ENCODE results near the gene TMEM169. TPM values are rescaled to one million over a fixed set of nuclear protein-coding genes. Genes with fewer than 3 reads are reported as not detected.
A peak's percentile ranks its signal among the peaks of the same experiment; 100 is the strongest.
"Not testable (repeated sequence)": the region's sequence is repeated elsewhere in the genome, so short reads cannot be mapped to it uniquely, and the experiment has no call there.

TMEM169 gene
- total and polyA plus RNA-seq, 2 of the 13 experiments (the other 11 are each of a cell fraction or from before 2014, with no cell fraction given): 1.5 to 4.5 TPM

- H3K4me1 ChIP-seq (ENCODE audit: insufficient read depth, low read length): no peaks in the 10 kb centered on the region
- peak; percentile 89 for ATAC-seq
- no peaks in the 10 kb centered on the region for H3K27me3 ChIP-seq (ENCODE audit: control insufficient read depth in 1 of 2, insufficient read depth in 2 of 2, low read length in 2 of 2)
- FAIRE-seq: peak; percentile 8
- peaks cover 45 to 91% of the 10 kb centered on the region in 2 experiments for H3K36me3 ChIP-seq (replicated peaks in 1 of 2; ENCODE audit: control insufficient read depth in 1 of 2, insufficient read depth in 2 of 2, low read length in 2 of 2)
- H2AFZ ChIP-seq (ENCODE audit: low read length): no peak overlapping the region
- ChIA-PET POLR2A (no interaction called here), CTCF (ENCODE audit: low intra/inter-chr PET ratio, low total read pairs) (interaction anchor here (1.3 to 1.7 kb wide), 2 partner anchors 76 to 106 kb away, joined by 7 to 8 read pairs; no protein-coding TSS in a partner anchor)
- TF ChIP-seq SRSF9 (IDR thresholded peaks at IDR 0.05; ENCODE audit: borderline replicate concordance, insufficient read depth, low read depth, low read length, poor library complexity, severe bottlenecking) (no peak), SMC3 (IDR thresholded peaks at IDR 0.05; ENCODE audit: low read length) (peak; percentile 36; the same call in 1 of the 2 replicates), SP140L (CRISPR knock-in tag; IDR thresholded peaks at IDR 0.05; ENCODE audit: borderline replicate concordance) (0 out of 2 replicates have a peak, but pooled peaks have one; percentile 76), ZNF44 (CRISPR knock-in tag; IDR thresholded peaks at IDR 0.05) (no peak), ZNF644 (CRISPR knock-in tag; IDR thresholded peaks at IDR 0.05; ENCODE audit: low read depth) (0 out of 2 replicates have a peak, but pooled peaks have one; percentile 54), PHF21A (CRISPR knock-in tag; IDR thresholded peaks at IDR 0.05) (no peak), RAD21 (CRISPR knock-in tag; IDR thresholded peaks at IDR 0.05) (peak; percentile 54; the same call in 1 of the 2 replicates), STAG1 (CRISPR knock-in tag; IDR thresholded peaks at IDR 0.05) (peak; percentile 74)
- TF ChIP-seq, protein P1, sequence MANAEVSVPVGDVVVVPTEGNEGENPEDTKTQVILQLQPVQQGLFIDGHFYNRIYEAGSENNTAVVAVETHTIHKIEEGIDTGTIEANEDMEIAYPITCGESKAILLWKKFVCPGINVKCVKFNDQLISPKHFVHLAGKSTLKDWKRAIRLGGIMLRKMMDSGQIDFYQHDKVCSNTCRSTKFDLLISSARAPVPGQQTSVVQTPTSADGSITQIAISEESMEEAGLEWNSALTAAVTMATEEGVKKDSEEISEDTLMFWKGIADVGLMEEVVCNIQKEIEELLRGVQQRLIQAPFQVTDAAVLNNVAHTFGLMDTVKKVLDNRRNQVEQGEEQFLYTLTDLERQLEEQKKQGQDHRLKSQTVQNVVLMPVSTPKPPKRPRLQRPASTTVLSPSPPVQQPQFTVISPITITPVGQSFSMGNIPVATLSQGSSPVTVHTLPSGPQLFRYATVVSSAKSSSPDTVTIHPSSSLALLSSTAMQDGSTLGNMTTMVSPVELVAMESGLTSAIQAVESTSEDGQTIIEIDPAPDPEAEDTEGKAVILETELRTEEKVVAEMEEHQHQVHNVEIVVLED (CRISPR knock-in tag; IDR thresholded peaks at IDR 0.05; ENCODE audit: borderline replicate concordance): 0 out of 2 replicates have a peak, but pooled peaks have one; percentile 27
- TF ChIP-seq, protein P2, sequence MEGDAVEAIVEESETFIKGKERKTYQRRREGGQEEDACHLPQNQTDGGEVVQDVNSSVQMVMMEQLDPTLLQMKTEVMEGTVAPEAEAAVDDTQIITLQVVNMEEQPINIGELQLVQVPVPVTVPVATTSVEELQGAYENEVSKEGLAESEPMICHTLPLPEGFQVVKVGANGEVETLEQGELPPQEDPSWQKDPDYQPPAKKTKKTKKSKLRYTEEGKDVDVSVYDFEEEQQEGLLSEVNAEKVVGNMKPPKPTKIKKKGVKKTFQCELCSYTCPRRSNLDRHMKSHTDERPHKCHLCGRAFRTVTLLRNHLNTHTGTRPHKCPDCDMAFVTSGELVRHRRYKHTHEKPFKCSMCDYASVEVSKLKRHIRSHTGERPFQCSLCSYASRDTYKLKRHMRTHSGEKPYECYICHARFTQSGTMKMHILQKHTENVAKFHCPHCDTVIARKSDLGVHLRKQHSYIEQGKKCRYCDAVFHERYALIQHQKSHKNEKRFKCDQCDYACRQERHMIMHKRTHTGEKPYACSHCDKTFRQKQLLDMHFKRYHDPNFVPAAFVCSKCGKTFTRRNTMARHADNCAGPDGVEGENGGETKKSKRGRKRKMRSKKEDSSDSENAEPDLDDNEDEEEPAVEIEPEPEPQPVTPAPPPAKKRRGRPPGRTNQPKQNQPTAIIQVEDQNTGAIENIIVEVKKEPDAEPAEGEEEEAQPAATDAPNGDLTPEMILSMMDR (CRISPR knock-in tag; IDR thresholded peaks at IDR 0.05): peak; percentile 70
- H3K9ac ChIP-seq (ENCODE audit: insufficient read depth, low read depth, low read length): no peak overlapping the region
- in situ Hi-C loops (cut with HindIII; ENCODE audit: extremely low pct_ligation_motif_present, low pct_unique_long_range_greater_than_20kb): no loop called here
- H3K4me2 ChIP-seq (ENCODE audit: low read depth, low read length): no peak overlapping the region
- intact Hi-C loops (cut with micrococcal nuclease; ENCODE audit: unreplicated experiment): loop anchor here (1.0 to 2.0 kb wide), 2 partner anchors 29 to 106 kb away; no protein-coding TSS in a partner anchor
- BruUV-seq (replicated peaks): no TSS peak
- no peak overlapping the region for H3K27ac ChIP-seq (ENCODE audit: extremely low read length, insufficient read depth, low read length)
- peak; percentile 61 for DNase-seq (ENCODE audit: low spot score)
- no peaks in the 10 kb centered on the region for H3K9me3 ChIP-seq (ENCODE audit: low read length)
- H3K79me2 ChIP-seq (ENCODE audit: insufficient read depth, low read length): no peaks in the 10 kb centered on the region
- no peaks in the 10 kb centered on the region for H4K20me1 ChIP-seq (ENCODE audit: insufficient read depth, low read length)
- H3K4me3 ChIP-seq (replicated peaks in 1 of 3; ENCODE audit: insufficient read depth in 1 of 3, low read depth in 2 of 3, low read length in 3 of 3): no peak overlapping the region
These were observed 58.2 kb downstream of the TMEM169 start for GRCh38 chr2:216139884-216140283.

- DNase-seq (ENCODE audit: low spot score); H4K20me1 ChIP-seq (ENCODE audit: insufficient read depth, low read length); H3K9ac ChIP-seq (ENCODE audit: insufficient read depth, low read depth, low read length); CTCF ChIA-PET (ENCODE audit: low intra/inter-chr PET ratio, low total read pairs); FAIRE-seq; H3K4me3 ChIP-seq (replicated peaks in 1 of 3; ENCODE audit: insufficient read depth in 1 of 3, low read depth in 2 of 3, low read length in 3 of 3); H3K9me3 ChIP-seq (ENCODE audit: low read length); H3K79me2 ChIP-seq (ENCODE audit: insufficient read depth, low read length); H3K27me3 ChIP-seq (ENCODE audit: control insufficient read depth in 1 of 2, insufficient read depth in 2 of 2, low read length in 2 of 2); in situ Hi-C loops (cut with HindIII; ENCODE audit: extremely low pct_ligation_motif_present, low pct_unique_long_range_greater_than_20kb); H3K4me1 ChIP-seq (ENCODE audit: insufficient read depth, low read length); H3K4me2 ChIP-seq (ENCODE audit: low read depth, low read length); ATAC-seq; H2AFZ ChIP-seq (ENCODE audit: low read length); H3K27ac ChIP-seq (ENCODE audit: extremely low read length, insufficient read depth, low read length); BruUV-seq (replicated peaks): not testable (repeated sequence)
- WGBS (ENCODE audit: low lambda C conversion rate): 95% methylated on average over 4 of the region's 4 CpGs
- POLR2A ChIA-PET: interaction anchor here (0.6 kb wide), 1 partner anchor 106 kb away, joined by 4 read pairs; no protein-coding TSS in a partner anchor
- intact Hi-C loops (cut with micrococcal nuclease; ENCODE audit: unreplicated experiment): loop anchor here (2.0 kb wide), 1 partner anchor 31 kb away; no protein-coding TSS in a partner anchor
- peaks cover 46 to 92% of the 10 kb centered on the region in 2 experiments for H3K36me3 ChIP-seq (replicated peaks in 1 of 2; ENCODE audit: control insufficient read depth in 1 of 2, insufficient read depth in 2 of 2, low read length in 2 of 2)
These were observed 59.8 kb downstream of the TMEM169 start for GRCh38 chr2:216141516-216141915.
